Thyroid gland (tissue), 4 donors: ENCODE measurements around the gene FAM120A. TPM values are rescaled to one million over a fixed set of nuclear protein-coding genes. Genes with fewer than 3 reads are reported as not detected.

Source experiments
- DNase-seq, 2 donors: peaks; one replicate each; pipeline ENCODE4 v3.0.0-alpha.2; 2019
- H3K27ac ChIP-seq, 3 donors: fragments of 200-600 bp; sonication (generic); 1 replicate in 2 of 3; 2 replicates in 1 of 3; pipeline ENCODE4 v1.5.1; 2016 to 2019; ENCODE audit warnings: mild to moderate bottlenecking in 1 of 3, moderate library complexity in 1 of 3
- H3K27me3 ChIP-seq: fragments of 200-600 bp; sonication (generic); one replicate; pipeline ENCODE4 v1.5.1; 2019
- H3K36me3 ChIP-seq, 2 donors: fragments of 200-600 bp; sonication (generic); one replicate each; pipeline ENCODE4 v1.5.1; 2016 to 2019
- H3K4me1 ChIP-seq, 2 donors: fragments of 200-600 bp; sonication (generic); one replicate each; pipeline ENCODE4 v1.5.1; 2017 to 2019
- H3K4me3 ChIP-seq, 3 donors: fragments of 200-600 bp; sonication (generic); replicated peaks in 1 of 3; 1 replicate in 2 of 3; 2 replicates in 1 of 3; pipeline ENCODE4 v1.5.1; 2016; ENCODE audit warnings: mild to moderate bottlenecking in 1 of 3
- H3K9me3 ChIP-seq: fragments of 200-600 bp; sonication (generic); one replicate; pipeline ENCODE4 v1.5.1; 2017
- POLR2A ChIP-seq, 2 donors: fragments of 450-650 bp; IDR thresholded peaks; one replicate each; pipeline ENCODE4 v1.6.1; 2017; ENCODE audit warnings: antibody characterized with exemption in 2 of 2, mild to moderate bottlenecking in 2 of 2, moderate library complexity in 1 of 2
- WGBS, 2 donors: methylation state at CpG; one replicate each; pipeline ENCODE4 v1.1.5; 2017; 5-methylcytosine and 5-hydroxymethylcytosine counted together
- intact Hi-C: fragments of 100-400 bp; cut with DNase I; formaldehyde crosslinking; loops from one replicate; pipeline ENCODE4 v1.15.1; 2023
- total RNA-seq, 4 donors: library from RNA; depleted of rRNA; stranded (reverse); fragments of >200 nt; gene quantifications; one replicate each; pipeline ENCODE4 v1.2.3, GENCODE V29; 2016
- TF ChIP-seq, protein P1 (sequence below), 6 experiments: fragments of 200-600 bp in 3 of 6; fragments of 450-650 bp in 3 of 6; sonication (generic) in 3 of 6; IDR thresholded peaks; one replicate each; pipeline ENCODE4 v1.5.1; 2016 to 2019; ENCODE audit warnings: antibody characterized with exemption in 6 of 6, mild to moderate bottlenecking in 2 of 6, inconsistent platforms in 1 of 6, moderate library complexity in 1 of 6

FAM120A gene
- total RNA-seq, 4 donors from 2014 or later: 78.1 to 118 (median 111) TPM

DNA sequence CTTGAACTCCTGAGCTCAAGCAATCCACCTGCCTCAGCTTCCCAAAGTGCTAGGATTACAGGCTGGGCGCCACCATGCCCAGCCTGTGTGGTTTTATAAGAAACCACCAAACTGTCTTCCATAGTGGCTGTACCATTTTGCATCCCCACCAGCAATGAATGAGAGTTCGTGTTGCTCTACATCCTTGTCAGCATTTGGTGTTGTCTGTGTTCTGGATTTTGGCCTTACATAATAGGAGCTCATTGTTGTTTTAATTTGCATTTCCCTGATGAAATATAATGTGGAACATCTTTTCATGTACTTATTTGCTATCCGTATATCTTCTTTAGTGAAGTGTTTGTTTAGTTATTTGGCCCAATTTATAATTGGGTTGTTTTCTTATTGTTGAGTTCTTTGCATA lies 154.7 kb downstream of the FAM120A start:
- no peak for DNase-seq
- peaks cover 0 to 2% of the 10 kb centered on the region in 2 donors for H3K4me1 ChIP-seq
- no peaks in the 10 kb centered on the region for H3K36me3 ChIP-seq
- no peak overlapping the region for H3K27ac ChIP-seq
- intact Hi-C loops: no loop called here
- no peak overlapping the region for H3K4me3 ChIP-seq
- no peaks in the 10 kb centered on the region for H3K27me3 ChIP-seq
- H3K9me3 ChIP-seq: no peaks in the 10 kb centered on the region
- 75 to 97% methylated on average over 3 of the region's 3 CpGs for WGBS, 2 donors
- no peak for TF ChIP-seq POLR2A (IDR thresholded peaks at IDR 0.05)
- TF ChIP-seq, protein P1, sequence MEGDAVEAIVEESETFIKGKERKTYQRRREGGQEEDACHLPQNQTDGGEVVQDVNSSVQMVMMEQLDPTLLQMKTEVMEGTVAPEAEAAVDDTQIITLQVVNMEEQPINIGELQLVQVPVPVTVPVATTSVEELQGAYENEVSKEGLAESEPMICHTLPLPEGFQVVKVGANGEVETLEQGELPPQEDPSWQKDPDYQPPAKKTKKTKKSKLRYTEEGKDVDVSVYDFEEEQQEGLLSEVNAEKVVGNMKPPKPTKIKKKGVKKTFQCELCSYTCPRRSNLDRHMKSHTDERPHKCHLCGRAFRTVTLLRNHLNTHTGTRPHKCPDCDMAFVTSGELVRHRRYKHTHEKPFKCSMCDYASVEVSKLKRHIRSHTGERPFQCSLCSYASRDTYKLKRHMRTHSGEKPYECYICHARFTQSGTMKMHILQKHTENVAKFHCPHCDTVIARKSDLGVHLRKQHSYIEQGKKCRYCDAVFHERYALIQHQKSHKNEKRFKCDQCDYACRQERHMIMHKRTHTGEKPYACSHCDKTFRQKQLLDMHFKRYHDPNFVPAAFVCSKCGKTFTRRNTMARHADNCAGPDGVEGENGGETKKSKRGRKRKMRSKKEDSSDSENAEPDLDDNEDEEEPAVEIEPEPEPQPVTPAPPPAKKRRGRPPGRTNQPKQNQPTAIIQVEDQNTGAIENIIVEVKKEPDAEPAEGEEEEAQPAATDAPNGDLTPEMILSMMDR (IDR thresholded peaks at IDR 0.05): no peak

DNA sequence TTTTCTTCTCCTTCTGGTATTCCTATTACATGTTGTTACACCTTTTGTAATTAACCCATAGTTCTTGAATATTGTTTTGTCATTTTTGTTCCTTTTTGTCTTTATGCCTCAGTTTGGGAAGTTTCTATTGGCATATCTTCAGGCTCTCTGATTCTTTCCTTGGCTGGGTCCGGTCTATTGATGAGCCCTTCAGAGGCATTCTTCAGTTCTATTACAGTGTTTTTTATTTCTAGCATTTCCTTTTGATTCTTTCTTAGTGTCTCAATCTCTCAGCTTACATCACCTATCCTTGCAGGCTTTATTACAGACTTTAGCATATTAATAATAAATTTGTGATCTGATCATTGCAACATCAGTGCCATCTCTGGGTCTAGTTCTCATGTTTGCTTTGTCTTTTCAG lies 158.7 kb downstream of the FAM120A start:
- Histone ChIP-seq H3K9me3 (no peaks in the 10 kb centered on the region), H3K27me3 (no peaks in the 10 kb centered on the region), H3K27ac (no peak overlapping the region), H3K4me3 (no peak overlapping the region), H3K4me1 (peaks cover 17 to 25% of the 10 kb centered on the region in 2 donors), H3K36me3 (no peaks in the 10 kb centered on the region)
- DNase-seq: no peak
- WGBS, 2 donors: 93 to 100% methylated on average over 1 of the region's 1 CpG
- intact Hi-C loops: no loop called here
- TF ChIP-seq POLR2A (IDR thresholded peaks at IDR 0.05): no peak
- TF ChIP-seq, protein P1 (IDR thresholded peaks at IDR 0.05): no peak

DNA sequence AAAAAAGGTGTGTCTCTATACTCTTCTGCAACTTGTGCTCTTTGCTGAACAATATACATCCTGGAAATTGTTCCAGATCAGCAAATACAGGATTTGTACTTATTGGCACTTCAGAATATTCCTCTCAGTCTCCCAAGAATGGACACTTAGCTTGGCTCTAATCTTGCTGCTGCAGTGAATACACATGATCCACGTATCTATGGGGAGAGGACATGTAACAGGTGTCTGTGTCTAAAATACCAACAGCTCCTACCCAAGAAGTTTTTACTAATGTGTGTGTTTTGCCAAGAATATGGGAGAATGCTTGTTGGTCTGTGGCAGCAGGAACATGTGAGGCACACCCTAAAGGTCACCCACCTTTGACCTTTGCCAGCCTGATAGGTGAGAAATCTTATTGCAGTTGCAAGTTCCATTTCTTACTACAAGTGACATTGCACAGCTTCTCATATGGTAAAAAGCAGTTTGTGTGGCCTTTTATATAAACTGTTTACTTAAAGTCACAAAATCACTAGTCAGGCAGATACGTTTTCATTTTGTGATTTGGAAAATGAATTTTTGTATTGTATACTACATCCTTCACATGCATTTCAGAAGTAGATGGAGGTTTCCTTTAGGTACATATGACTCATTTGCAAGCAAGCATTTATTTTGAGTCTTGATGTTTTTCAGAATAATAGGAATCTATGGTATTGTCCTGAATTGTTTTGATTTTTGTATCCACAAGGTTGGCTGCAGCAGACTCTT lies 160.7 kb downstream of the FAM120A start:
- intact Hi-C loops: no loop called here
- no peak for DNase-seq
- Histone ChIP-seq H3K4me1 (peaks cover 20 to 30% of the 10 kb centered on the region in 2 donors), H3K9me3 (no peaks in the 10 kb centered on the region), H3K36me3 (no peaks in the 10 kb centered on the region), H3K27ac (no peak overlapping the region), H3K4me3 (no peak overlapping the region), H3K27me3 (no peaks in the 10 kb centered on the region)
- WGBS, 2 donors: 48 to 49% methylated on average over 2 of the region's 2 CpGs
- TF ChIP-seq POLR2A (IDR thresholded peaks at IDR 0.05): no peak
- TF ChIP-seq, protein P1 (IDR thresholded peaks at IDR 0.05): no peak

DNA sequence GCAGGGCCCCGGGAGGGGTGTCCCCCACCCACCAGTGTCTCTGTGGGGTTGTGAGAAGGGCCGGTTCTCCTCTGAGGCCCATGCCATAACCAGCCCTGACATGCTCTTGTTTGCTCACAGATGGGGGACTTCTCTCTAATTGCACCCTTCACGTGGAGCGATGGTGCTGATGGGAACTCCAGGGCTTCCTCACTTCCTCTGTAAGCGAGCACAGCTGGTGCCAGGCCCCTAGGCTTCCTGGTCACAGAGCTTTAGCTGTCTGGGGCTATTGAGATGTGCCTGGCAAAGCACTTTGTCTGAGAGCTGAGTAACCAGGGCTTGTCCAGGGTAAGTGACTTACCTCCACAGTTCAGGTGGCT lies 161.3 kb downstream of the FAM120A start:
- 71 to 80% methylated on average over 3 to 5 of the region's 5 CpGs for WGBS, 2 donors
- Histone ChIP-seq H3K27ac (no peak overlapping the region), H3K4me3 (no peak overlapping the region), H3K27me3 (no peaks in the 10 kb centered on the region), H3K36me3 (no peaks in the 10 kb centered on the region), H3K4me1 (peaks cover 20 to 31% of the 10 kb centered on the region in 2 donors), H3K9me3 (no peaks in the 10 kb centered on the region)
- TF ChIP-seq, protein P1 (IDR thresholded peaks at IDR 0.05): no peak
- TF ChIP-seq POLR2A (IDR thresholded peaks at IDR 0.05): no peak
- DNase-seq: no peak
- intact Hi-C loops: no loop called here

DNA sequence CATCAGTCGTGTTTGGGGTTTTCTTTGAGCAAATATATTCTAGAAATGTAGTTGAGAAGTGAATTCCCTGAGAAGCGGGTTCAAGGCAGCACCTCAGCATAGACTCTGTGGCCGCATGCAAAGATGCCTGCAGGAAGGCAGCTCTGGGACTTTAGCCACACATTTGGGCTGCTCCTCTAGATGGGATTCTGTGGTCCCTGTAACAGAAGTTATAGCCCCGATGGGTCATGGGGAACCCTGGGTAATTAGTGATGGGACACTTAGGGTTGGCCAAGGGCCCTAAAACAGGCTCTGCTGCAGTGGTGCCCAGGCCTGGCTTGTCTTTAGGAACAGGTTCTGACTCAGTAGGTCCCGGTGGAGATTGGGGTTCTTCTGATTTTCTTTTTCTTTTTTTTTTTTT lies 161.7 kb downstream of the FAM120A start:
- no peak for DNase-seq

More for the DNA sequence above, 161.7 kb downstream of the FAM120A start:
- Histone ChIP-seq H3K27ac (no peak overlapping the region), H3K27me3 (no peaks in the 10 kb centered on the region), H3K9me3 (no peaks in the 10 kb centered on the region), H3K4me3 (no peak overlapping the region), H3K36me3 (no peaks in the 10 kb centered on the region), H3K4me1 (peaks cover 20 to 31% of the 10 kb centered on the region in 2 donors)
- 83 to 95% methylated on average over 5 of the region's 5 CpGs for WGBS, 2 donors
- TF ChIP-seq, protein P1 (IDR thresholded peaks at IDR 0.05): no peak
- TF ChIP-seq POLR2A (IDR thresholded peaks at IDR 0.05): no peak
- intact Hi-C loops: no loop called here
